Pulmonary artery endothelial cell (primary cell): ENCODE results near the gene ACO1. TPM values are rescaled to one million over a fixed set of nuclear protein-coding genes. Genes with fewer than 3 reads are reported as not detected.
A peak's percentile ranks its signal among the peaks of the same experiment; 100 is the strongest.

Experiments used
- DNase-seq: peaks from one replicate; pipeline ENCODE4 v3.0.0-alpha.2; 2011; ENCODE audit warnings: low read depth, low spot score
- total RNA-seq: library from RNA; depleted of rRNA; stranded (reverse); fragments of >200 nt; gene quantifications from 2 replicates; pipeline ENCODE4 v1.2.3, GENCODE V29; 2014

The ACO1 gene
- total RNA-seq, 1 donor from 2014 or later = 49.1 TPM

DNA sequence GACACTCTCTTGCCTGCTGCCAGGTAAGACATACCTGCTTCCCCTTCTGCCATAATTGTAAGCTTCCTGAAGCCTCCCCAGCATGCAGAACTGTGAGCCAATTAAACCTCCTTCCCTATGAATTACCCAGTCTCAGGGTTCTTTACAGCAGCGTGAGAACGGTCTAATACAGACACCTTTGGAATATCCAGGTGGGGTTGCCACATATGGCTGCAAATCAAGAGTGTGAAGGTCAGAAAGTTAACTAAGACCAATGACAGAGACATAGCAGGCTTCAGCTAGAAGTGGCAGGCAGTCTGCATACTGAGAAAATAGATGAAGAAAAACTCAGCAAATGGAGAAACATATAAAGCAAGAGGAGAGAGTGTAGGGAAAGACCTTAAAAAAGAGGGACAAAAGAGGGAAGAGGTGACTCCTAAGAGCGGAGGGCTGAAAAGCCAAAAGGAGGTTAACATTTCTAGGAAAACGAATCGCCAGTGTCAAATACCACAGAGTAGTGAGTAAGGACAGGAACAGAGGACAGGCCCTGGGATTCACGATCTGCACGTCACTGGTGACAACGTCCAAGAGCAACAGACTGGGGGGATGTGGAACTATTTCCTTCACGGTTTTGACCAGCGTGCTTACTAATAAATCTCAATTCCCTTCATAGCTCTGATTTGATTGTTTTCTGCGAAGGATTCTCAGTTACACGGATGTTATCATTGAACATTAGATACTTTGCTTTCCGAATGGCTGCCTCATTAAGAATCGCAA, 1.7 kb upstream of the ACO1 start:
- no peak for DNase-seq

DNA sequence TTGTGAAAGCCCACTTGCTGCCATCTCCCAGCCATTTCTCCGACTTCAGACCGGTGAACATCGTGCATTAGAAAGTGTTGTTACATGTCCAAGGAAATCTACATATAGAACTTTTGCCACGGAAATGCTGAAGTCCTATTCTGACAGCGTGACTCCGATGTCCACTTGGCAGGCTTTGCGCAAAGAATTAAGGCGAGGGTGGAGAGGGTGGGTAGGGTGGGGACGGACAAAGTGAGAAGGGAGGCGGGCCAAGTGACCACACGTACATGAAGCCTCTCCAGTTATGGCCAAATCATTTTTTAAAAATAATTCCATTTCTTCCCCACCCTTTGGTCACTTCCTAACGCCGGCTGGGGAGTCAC, 460 bp upstream of the ACO1 start:
- no peak for DNase-seq

DNA sequence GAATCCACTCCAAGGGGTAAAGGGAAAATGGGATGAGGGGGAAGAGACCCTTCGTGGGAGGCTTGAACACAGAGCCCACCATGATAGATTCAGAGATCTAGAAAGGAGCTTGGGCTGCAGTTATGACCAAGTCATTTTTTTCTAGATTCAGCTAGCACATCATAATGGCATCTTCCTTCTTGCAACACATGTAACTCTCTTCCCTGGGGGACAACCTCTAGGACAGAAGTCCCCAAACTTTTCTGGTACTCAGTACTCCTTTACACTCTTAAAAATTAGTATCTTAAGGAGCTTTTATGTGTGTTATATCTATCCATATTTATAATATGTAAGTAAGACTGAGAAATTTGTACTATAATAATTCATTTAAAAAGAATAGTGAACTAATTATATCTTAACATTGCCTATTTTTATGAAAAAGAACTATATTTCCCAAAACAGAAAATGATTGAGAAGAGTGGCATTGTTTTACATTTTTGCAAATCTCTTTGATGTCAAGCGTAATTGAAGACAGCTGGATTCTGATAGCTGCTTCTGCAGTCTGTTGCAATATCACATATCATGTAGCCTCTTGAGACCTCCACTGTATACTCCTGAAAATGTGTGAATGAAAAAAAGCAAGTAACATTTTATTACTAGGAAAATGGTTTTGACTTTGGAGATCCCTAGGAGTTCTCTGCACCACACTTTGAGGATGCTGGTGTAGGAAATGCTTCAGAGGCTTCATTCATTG, 875 bp downstream of the ACO1 start:
- DNase-seq = no peak

GRCh38 chr9:32385885-32386283, 1.4 kb downstream of the ACO1 start:
- no peak for DNase-seq

GRCh38 chr9:32387256-32387655, 2.8 kb downstream of the ACO1 start:
- DNase-seq = no peak

DNA sequence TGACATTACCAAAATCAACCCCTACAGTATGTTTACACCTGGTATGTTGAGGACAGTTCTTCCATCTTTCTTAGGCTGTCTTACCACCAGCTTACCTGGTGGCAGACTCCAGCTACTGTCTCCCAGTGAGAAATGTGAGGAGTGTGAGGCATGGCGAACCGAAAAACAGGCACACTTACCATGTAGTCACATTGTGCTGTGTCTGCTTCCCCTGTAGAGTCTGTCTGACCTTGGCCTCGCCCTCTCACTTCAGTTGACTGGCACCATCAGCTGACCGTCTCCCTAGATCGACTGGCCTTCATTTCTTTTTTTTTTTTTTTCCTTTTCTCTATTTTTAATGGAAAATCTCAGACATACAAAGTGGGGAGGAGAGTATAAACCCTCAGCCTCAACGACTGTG, 4.9 kb downstream of the ACO1 start:
- DNase-seq = no peak

DNA sequence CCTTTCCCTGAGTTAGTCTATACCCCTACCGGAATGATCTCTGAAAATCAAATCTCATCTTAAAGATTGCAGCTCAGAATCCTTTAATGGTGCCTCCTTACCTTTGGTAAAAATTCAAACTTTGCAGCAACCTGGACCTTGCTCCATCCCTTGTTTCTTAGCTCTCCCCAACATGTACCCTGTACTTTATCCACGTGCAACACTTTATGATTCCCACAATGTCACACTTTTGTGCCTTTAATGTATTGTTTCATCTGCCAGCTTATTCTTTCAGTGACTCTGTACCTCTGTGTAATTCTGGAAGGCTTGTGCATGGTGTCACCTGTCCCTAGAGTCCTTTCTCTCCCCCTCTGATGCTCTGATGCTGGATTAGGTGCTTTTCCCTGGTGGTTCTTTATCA, 9.5 kb downstream of the ACO1 start:
- DNase-seq = no peak

DNA sequence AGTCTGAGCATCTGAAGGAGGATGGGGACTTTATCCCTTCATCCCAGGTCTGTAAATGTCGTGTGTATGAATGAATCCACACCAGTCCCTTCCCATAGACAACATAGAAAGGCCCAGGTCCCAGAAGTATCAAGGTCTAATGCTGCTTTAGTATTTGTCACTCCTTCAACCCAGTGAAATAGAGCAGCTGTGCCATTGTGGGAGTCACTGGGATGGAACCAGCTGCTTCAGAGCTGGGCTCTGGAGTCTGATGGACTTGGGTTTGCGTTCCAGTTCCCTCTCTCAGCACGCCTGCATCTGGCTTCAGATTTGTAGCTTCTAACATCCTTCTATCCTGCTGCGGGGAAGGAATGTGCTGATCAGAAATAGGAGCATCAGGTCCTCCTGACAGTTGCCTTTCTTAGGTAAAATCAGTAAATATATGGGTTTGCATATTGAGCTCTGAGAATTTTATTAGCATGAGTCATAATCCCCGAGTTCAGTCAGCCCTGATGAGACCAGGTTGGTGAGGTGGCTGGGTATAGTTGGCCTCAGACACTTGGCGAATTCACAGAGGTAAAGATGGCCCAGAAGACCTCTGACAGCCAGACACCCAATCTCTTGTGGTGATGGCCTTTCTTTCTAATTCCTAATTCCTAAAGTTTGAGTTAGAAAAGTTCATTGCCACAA, 10.1 kb downstream of the ACO1 start:
- DNase-seq = no peak

DNA sequence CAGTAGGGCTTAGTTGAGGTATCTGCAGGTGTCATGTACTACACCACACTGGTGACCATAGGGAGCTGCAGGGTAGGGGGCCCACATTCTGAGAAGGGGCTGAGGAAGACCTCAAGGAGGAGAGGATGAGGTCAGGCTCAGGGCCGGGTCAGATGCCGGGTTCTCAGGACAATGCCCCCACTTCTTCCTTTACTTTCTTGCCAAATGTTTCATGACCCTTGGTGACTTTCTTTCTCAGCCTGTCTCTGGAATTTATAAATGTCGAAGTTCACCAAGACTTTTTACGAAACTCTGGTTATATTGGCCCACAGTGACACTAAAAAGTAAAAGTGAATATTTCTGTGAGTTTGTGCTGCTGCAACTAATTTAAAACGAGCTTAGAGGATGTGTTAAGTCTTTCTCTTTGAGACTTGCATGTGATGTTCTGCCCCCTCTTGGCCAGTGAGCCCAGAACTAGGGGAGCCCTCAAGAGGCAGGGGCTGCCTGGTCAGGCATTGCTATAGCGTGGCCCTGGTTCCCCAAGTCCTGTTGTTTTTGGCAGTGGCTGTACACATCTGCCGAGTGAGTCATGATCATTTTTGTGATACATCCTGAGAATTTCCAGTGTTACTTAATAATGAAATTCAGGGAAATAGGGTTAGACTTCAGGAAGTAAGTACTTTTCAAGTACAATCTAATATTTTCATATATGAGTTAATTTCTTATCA, 11.2 kb downstream of the ACO1 start:
- peak; percentile 86 for DNase-seq

GRCh38 chr9:32398207-32398606, 13.8 kb downstream of the ACO1 start:
- DNase-seq = no peak

DNA sequence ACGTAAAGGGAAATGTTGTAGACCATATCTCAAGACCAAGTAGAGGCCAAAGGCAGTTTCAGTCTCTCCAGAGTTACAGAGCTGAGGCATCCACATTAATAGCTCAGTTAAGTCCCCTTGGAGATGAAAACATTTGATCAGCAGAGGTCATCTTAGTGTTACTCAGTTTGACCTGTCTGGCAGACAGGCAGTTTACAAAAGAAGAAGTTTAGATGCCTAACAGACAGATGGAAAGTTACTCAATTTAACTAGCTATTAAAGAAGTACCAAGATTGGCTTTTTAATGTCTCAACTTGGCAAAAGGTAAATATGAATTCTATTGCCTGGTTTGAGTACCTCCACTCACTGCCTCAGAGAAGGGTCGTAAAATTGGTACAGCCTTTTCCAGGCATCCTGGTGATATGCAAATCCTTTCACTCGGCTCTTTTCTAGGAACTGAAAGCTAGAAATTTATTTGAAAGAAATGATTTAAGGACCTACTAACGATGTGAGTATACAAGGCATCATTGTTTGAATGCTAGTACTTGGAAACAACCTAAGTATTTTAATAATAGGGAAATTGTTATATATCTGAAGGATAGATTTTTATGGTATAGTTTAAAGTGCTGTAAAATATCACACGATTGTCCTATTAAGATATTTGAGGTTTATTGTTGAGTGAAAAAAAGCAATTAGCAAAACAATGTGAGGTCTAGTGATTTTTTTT, 14.8 kb downstream of the ACO1 start:
- DNase-seq = no peak

GRCh38 chr9:32401488-32401887, 17.0 kb downstream of the ACO1 start:
- DNase-seq = no peak

DNA sequence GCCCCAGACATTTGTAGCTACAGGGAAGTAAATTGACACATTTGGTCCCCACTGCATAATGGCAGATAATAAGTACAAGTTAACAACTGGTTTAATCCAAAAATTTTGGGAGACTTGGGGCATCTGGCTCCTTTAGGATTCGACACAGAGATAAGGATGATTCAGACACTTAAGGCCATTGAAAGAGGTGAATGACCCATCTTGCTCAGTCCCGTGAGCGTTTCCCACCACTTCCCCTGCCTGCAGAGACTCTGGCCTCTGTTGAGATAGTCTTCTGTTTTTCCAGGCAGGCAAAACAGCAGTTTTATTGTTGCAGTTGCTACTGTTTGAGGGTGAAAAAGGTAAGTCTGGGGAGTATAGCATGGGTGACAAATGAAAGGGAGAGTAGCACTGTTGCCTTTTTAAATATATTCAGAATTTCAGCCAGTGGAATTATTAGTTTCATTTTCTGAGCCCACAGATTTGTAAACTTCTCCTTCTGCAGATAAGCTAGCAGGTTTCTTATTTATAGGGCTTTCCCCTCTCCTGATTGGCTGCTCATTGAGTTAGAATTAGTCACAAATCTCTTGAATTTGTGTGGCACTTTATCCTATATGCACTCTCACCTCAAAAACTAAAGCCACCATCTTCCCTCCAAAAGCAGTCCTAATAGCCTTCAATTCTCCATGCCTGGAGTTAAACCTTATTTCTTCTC, 19.3 kb downstream of the ACO1 start:
- DNase-seq = no peak

DNA sequence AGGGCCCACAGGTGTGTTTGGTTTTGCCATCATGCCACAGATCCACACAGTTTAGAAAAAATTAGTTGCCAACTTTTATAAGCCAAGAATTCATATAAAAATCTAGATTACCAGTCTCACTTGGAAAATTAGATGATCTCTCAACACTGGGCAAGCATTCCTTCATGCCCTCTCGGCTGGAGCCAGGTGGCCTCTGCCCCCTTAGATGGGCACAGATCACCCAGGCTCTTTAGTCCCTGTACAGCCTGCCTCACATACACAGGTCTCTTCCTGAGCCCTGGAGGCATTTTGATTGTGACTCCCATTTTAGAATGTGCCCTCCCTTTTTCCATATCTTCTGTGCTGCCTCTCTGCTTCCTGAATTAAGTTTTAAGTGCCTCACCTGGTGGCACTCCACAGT, 20.0 kb downstream of the ACO1 start:
- no peak for DNase-seq

GRCh38 chr9:32404856-32405255, 20.4 kb downstream of the ACO1 start:
- DNase-seq = no peak

- DNase-seq = no peak
Observed at GRCh38 chr9:32405506-32405905, 21.1 kb downstream of the ACO1 start.

DNA sequence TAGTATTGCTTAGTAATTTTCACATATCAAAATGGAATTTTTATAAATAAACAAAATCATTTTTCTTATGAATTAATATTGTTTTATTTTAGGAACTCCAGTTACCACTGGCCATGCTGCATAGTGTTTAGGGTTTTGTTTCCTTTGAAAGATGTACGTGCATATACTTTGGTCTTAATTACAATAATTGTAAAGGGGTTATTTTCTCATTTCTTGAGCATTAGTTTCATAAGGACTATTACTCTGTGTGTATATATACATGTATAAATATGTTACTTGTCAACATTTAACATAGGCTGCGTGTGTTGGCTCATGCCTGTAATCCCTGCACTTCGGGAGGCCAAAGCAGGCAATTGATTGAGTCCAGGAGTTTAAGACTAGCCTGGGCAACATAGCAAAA, 21.6 kb downstream of the ACO1 start:
- DNase-seq = no peak

DNA sequence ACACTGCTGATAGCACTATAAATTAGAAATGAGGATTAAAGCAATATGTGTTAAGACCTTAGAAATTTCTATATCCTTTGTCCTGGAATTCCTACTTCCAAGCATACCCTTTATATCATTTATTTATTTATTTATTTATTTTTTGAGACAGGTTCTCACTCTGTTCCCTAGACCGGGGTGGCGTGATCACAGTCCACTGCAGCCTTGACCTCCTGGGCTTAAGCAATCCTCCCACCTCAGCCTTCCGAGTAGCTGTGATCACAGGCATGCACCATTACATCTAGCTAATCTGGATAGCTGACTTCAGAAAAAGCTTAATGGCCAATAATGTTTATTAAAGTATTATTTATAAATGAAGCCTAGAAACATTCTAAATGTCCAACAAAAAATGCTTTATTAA, 27.3 kb downstream of the ACO1 start:
- DNase-seq = no peak

- DNase-seq = no peak
Observed at GRCh38 chr9:32412440-32412839, 28.0 kb downstream of the ACO1 start.

GRCh38 chr9:32413424-32413823, 29.0 kb downstream of the ACO1 start:
- no peak for DNase-seq

DNA sequence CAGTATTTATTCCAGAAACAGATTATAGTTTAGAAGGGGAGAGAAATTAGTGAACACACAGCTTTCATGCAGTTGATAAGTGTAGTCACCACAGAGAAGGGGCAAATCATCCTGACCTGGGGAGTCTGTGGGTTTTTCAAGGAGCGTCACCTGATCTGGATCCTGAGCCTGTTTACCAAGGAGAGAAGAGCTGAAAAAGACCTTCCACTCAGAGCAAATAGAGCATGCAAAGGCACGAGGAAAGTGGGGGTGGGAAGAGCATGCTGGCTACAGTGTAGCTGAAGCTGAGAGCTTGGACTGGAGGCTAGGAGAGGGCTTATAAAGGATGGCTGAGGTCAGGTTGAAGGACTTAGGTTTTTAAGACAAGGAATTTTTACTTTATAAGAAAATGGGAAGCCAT, 30.4 kb downstream of the ACO1 start:
- no peak for DNase-seq
